Glutamatergic neuron (in vitro differentiated cells): ENCODE measurements around the gene ADGRD1. TPM values are rescaled to one million over a fixed set of nuclear protein-coding genes. Genes with fewer than 3 reads are reported as not detected.
"Not testable (repeated sequence)": the region's sequence is repeated elsewhere in the genome, so short reads cannot be mapped to it uniquely, and the experiment has no call there.

Experiments
- DNase-seq: peaks from one replicate; pipeline ENCODE4 v3.0.0; 2022
- H3K27ac Mint-ChIP-seq: one replicate; pipeline ENCODE4 v1.8.0; 2020; ENCODE audit warnings: mild to moderate bottlenecking, mixed read lengths, inconsistent platforms; ENCODE audit not compliant: unreplicated experiment
- H3K27me3 Mint-ChIP-seq: one replicate; pipeline ENCODE4 v1.8.0; 2020; ENCODE audit warnings: mild to moderate bottlenecking, moderate library complexity, mixed read lengths, inconsistent platforms; ENCODE audit not compliant: unreplicated experiment
- H3K36me3 Mint-ChIP-seq: one replicate; pipeline ENCODE4 v1.8.0; 2020; ENCODE audit warnings: mild to moderate bottlenecking, mixed read lengths, inconsistent platforms; ENCODE audit not compliant: unreplicated experiment
- H3K4me1 Mint-ChIP-seq: one replicate; pipeline ENCODE4 v1.8.0; 2020; ENCODE audit warnings: mild to moderate bottlenecking, low read depth, mixed read lengths, inconsistent platforms; ENCODE audit not compliant: unreplicated experiment
- H3K4me3 Mint-ChIP-seq: one replicate; pipeline ENCODE4 v1.8.0; 2020; ENCODE audit warnings: mild to moderate bottlenecking, mixed read lengths, inconsistent platforms; ENCODE audit not compliant: unreplicated experiment
- H3K9me3 Mint-ChIP-seq: one replicate; pipeline ENCODE4 v1.8.0; 2020; ENCODE audit warnings: mild to moderate bottlenecking, moderate library complexity, mixed read lengths, inconsistent platforms; ENCODE audit not compliant: unreplicated experiment
- total RNA-seq: library from RNA; stranded (reverse); fragmentation: NEBNext Ultra II Directional; extraction: Animal tissue kit (Norgen Biotek cat#: 25700); gene quantifications from one replicate; pipeline ENCODE4 v1.2.1, GENCODE V29; 2021; ENCODE audit not compliant: unreplicated experiment
- TF ChIP-seq, protein P1 (sequence below): fragments of 200-600 bp; sonication (generic); IDR thresholded peaks from one replicate; pipeline ENCODE4 v1.5.0; 2021; ENCODE audit not compliant: partially characterized antibody, unreplicated experiment

The ADGRD1 gene
- total RNA-seq, 1 donor from 2014 or later, result 0.96 TPM

DNA sequence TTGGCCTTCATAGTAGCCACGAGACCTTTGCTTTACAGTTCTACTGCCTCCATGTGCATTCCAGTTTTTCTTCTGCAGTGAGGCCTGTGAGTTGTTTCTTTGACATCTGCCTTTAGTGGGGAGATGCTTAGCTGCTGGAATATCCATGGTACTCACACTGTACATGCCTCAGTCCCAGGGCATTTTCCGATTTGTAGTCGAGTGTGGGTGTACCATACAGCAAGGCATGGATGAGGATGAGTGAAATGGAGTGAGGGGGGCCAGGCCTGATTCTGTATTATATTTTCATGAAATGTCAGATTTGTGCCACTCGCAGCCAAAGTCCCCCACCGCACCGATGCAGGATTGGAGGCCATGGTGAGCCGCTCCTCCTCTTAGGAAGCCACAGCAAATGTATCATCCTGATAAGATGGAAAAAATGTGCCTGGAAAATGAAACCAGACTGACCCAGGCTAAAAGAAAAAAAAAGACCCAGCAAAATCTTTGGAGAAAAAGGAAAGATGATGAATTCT is 173.0 kb downstream of the ADGRD1 start:
- Mint-ChIP-seq H3K27ac (no peak overlapping the region), H3K36me3 (no peaks in the 10 kb centered on the region)
- no peak for DNase-seq

DNA sequence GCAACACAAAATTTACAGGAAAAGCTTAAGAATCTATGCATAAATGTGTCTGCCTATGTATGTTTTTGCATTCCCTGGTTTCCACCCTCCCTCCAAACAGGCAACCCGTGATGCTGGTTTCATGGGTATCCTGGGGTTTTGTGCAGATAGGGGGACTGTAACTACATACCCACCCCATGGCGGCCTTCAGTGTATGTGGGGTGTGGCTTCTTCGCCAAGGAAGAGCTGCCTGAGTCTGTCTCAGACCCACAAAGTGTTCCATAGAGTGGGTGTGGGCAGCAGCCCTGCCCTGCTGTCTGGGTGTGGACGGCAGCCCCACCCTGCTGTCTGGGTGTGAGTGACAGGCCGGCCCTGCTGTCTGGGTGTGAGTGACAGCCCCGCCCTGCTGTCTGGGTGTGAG is 174.8 kb downstream of the ADGRD1 start:
- TF ChIP-seq, protein P1, sequence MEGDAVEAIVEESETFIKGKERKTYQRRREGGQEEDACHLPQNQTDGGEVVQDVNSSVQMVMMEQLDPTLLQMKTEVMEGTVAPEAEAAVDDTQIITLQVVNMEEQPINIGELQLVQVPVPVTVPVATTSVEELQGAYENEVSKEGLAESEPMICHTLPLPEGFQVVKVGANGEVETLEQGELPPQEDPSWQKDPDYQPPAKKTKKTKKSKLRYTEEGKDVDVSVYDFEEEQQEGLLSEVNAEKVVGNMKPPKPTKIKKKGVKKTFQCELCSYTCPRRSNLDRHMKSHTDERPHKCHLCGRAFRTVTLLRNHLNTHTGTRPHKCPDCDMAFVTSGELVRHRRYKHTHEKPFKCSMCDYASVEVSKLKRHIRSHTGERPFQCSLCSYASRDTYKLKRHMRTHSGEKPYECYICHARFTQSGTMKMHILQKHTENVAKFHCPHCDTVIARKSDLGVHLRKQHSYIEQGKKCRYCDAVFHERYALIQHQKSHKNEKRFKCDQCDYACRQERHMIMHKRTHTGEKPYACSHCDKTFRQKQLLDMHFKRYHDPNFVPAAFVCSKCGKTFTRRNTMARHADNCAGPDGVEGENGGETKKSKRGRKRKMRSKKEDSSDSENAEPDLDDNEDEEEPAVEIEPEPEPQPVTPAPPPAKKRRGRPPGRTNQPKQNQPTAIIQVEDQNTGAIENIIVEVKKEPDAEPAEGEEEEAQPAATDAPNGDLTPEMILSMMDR, result no peak
- no peaks in the 10 kb centered on the region for H3K36me3 Mint-ChIP-seq
- peaks cover 10% of the 10 kb centered on the region for H3K9me3 Mint-ChIP-seq
- H3K27me3 Mint-ChIP-seq, result peaks cover 12% of the 10 kb centered on the region
- H3K4me3 Mint-ChIP-seq, result no peak overlapping the region
- H3K4me1 Mint-ChIP-seq, result peaks cover 19% of the 10 kb centered on the region
- DNase-seq, result no peak
- H3K27ac Mint-ChIP-seq, result peak overlapping the region; percentile 94

More for the DNA sequence above, 173.0 kb downstream of the ADGRD1 start:
- no peak overlapping the region for H3K4me3 Mint-ChIP-seq
- TF ChIP-seq, protein P1, result no peak
- H3K27me3 Mint-ChIP-seq, result peaks cover 12% of the 10 kb centered on the region
- H3K9me3 Mint-ChIP-seq, result peaks cover 10% of the 10 kb centered on the region
- peaks cover 19% of the 10 kb centered on the region for H3K4me1 Mint-ChIP-seq

DNA sequence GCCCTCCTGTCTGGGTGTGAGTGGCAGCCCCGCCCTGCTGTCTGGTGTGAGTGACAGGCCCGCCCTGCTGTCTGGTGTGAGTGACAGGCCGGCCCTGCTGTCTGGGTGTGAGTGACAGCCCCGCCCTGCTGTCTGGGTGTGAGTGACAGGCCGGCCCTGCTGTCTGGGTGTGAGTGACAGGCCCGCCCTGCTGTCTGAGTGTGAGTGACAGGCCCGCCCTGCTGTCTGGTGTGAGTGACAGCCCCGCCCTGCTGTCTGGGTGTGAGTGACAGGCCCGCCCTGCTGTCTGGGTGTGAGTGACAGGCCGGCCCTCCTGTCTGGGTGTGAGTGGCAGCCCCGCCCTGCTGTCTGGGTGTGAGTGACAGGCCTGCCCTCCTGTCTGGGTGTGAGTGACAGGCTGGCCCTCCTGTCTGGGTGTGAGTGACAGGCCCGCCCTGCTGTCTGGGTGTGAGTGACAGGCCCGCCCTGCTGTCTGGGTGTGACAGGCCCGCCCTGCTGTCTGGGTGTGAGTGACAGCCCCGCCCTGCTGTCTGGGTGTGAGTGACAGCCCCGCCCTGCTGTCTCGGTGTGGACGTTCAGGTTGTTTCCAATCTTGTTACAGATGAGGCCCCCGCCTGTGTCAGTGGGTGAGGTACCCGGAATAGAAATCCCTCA is 175.4 kb downstream of the ADGRD1 start:
- H3K36me3 Mint-ChIP-seq, DNase-seq: not testable (repeated sequence)
- peak overlapping the region; percentile 64 for H3K4me3 Mint-ChIP-seq
- H3K27me3 Mint-ChIP-seq, result peaks cover 12% of the 10 kb centered on the region
- H3K9me3 Mint-ChIP-seq, result peaks cover 10% of the 10 kb centered on the region
- H3K4me1 Mint-ChIP-seq, result peaks cover 19% of the 10 kb centered on the region
- H3K27ac Mint-ChIP-seq, result peak overlapping the region; percentile 94

DNA sequence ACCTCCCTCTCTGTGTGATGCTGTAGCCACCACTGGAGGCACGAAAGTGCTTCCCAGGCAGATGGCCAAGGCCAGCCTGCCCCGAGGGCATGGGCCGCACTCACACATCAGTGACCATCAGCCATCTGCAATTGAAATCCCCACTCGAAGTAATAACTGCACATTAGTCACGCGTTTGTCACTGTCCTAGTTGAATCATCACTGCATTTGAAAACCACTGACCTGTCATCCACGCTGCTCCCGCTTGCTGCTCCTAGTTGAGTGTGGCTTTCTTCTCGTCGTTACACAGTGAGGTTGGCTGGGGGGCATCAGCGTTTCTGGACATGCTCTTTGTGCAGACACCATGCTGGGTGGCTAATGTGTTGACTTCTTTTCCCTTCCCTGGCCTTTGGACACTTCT is 176.1 kb downstream of the ADGRD1 start:
- H3K9me3 Mint-ChIP-seq, result peaks cover 10% of the 10 kb centered on the region
- peak overlapping the region; percentile 58 for H3K4me3 Mint-ChIP-seq
- peaks cover 16% of the 10 kb centered on the region for H3K4me1 Mint-ChIP-seq
- H3K27ac Mint-ChIP-seq, result peak overlapping the region; percentile 94
- H3K27me3 Mint-ChIP-seq, result peaks cover 12% of the 10 kb centered on the region
- TF ChIP-seq, protein P1, result no peak
- H3K36me3 Mint-ChIP-seq, result no peaks in the 10 kb centered on the region
- peak; percentile 73 for DNase-seq

DNA sequence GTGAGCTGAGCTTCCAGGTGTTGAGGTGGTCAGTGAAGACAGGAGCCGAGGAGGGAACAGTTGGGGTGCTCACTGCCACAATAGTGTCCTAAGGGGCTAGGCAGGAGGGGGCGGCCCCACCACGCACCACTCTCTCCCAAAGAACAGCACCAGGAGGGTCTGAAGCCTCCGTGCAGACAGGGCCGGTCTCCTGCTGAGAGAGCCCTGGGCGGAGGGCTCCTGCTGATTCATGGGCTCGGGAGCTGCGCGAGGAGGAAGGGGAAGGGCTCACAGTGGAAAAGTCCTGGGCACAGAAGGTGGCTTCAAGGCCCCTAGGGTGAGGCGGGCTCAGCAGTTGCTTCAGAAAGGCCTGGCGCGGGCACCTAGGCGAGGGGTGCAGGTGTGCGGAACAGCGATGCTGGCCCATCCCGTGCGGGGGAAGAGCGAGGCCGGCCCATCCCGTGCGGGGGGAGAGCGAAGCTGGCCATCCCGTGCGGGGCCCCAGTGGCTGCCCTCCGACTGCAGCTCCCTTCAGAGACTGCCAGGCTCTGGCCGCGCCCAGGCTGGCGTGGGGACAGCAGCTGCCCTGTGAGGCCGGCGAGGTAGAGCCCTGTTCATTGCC is 176.7 kb downstream of the ADGRD1 start:
- peak overlapping the region; percentile 25 for H3K4me3 Mint-ChIP-seq
- TF ChIP-seq, protein P1, result no peak
- no peak for DNase-seq
- peaks cover 10% of the 10 kb centered on the region for H3K9me3 Mint-ChIP-seq
- H3K27me3 Mint-ChIP-seq, result peaks cover 12% of the 10 kb centered on the region
- peak overlapping the region; percentile 94 for H3K27ac Mint-ChIP-seq
- H3K36me3 Mint-ChIP-seq, result no peaks in the 10 kb centered on the region
- peaks cover 16% of the 10 kb centered on the region for H3K4me1 Mint-ChIP-seq
